UCSD-AML1 (cell line): ENCODE results near the gene HOXD11.
A peak's percentile ranks its signal among the peaks of the same experiment; 100 is the strongest.

Experiments used
- DNase-seq: peaks from one replicate; lab custom pipeline; 2025; ENCODE audit not compliant: unreplicated experiment; lab: John Stamatoyannopoulos, UW

The HOXD11 gene

GRCh38 chr2:176081376-176081836 lies 25.7 kb upstream of the HOXD11 start:
- DNase-seq, result no peak

- DNase-seq, result no peak
Measured at GRCh38 chr2:176081837-176082524, 25.1 kb upstream of the HOXD11 start.

- DNase-seq, result no peak
Measured at GRCh38 chr2:176082525-176082823, 24.6 kb upstream of the HOXD11 start.

GRCh38 chr2:176082824-176083751 lies 24.0 kb upstream of the HOXD11 start:
- no peak for DNase-seq

GRCh38 chr2:176083796-176084261 lies 23.3 kb upstream of the HOXD11 start, which contains the start of gene EVX2:
Gene EVX2 (minus strand): TSS chr2:176083962. CDS start chr2:176083776, 186 bp downstream.
- no peak for DNase-seq

GRCh38 chr2:176084611-176085119 lies 22.4 kb upstream of the HOXD11 start:
- no peak for DNase-seq

GRCh38 chr2:176085120-176085788 lies 21.8 kb upstream of the HOXD11 start:
- DNase-seq, result no peak

GRCh38 chr2:176085861-176086771 lies 21.0 kb upstream of the HOXD11 start:
- peak; percentile 28 for DNase-seq

GRCh38 chr2:176087330-176088047 lies 19.6 kb upstream of the HOXD11 start:
- DNase-seq, result no peak

GRCh38 chr2:176088048-176088936 lies 18.8 kb upstream of the HOXD11 start:
- peak; percentile 59 for DNase-seq

- no peak for DNase-seq
Measured at GRCh38 chr2:176088937-176089842, 17.9 kb upstream of the HOXD11 start.

GRCh38 chr2:176089843-176090395 lies 17.2 kb upstream of the HOXD11 start:
- DNase-seq, result no peak

GRCh38 chr2:176090862-176091261 lies 16.2 kb upstream of the HOXD11 start:
- no peak for DNase-seq

- no peak for DNase-seq
Measured at GRCh38 chr2:176091329-176092258, 15.5 kb upstream of the HOXD11 start.

- no peak for DNase-seq
Measured at GRCh38 chr2:176092270-176093144, 14.6 kb upstream of the HOXD11 start, which contains the start of gene HOXD13. Gene HOXD13 (plus strand): TSS chr2:176092721. CDS start chr2:176092891, 170 bp downstream.
